Stimulated activated naive CD8-positive, alpha-beta T cell treated with anti-CD3 and anti-CD28 coated beads, Interleukin-15, amount 100 ng/mL, for 72 hours (primary cell): Measurements from ENCODE around the gene CT45A8.
"Not testable (repeated sequence)": the region's sequence is repeated elsewhere in the genome, so short reads cannot be mapped to it uniquely, and the experiment has no call there.

Experiments
- ATAC-seq: fragments of 150-1000 bp; cut with Tn5 transposase; 2 replicates; pipeline ENCODE4 v1.10.0; 2021; ENCODE audit warnings: mild to moderate bottlenecking, moderate library complexity
- DNase-seq, 2 donors: peaks; one replicate each; pipeline ENCODE4 v3.0.0; 2021 to 2022
- H3K27ac Mint-ChIP-seq, 2 donors: one replicate each; pipeline ENCODE4 v1.8.0; 2022; ENCODE audit warnings: mild to moderate bottlenecking in 2 of 2, mixed read lengths in 2 of 2, moderate library complexity in 2 of 2
- H3K27me3 Mint-ChIP-seq: one replicate; pipeline ENCODE4 v1.8.0; 2022; ENCODE audit warnings: mixed read lengths
- H3K4me1 Mint-ChIP-seq: one replicate; pipeline ENCODE4 v1.8.0; 2022; ENCODE audit warnings: mild to moderate bottlenecking, mixed read lengths
- H3K4me3 Mint-ChIP-seq, 2 donors: one replicate each; pipeline ENCODE4 v1.8.0; 2022; ENCODE audit warnings: mild to moderate bottlenecking in 2 of 2, mixed read lengths in 2 of 2, moderate library complexity in 1 of 2
- H3K9me3 Mint-ChIP-seq, 2 donors: one replicate each; pipeline ENCODE4 v1.8.0; 2022; ENCODE audit warnings: mixed read lengths in 2 of 2

The CT45A8 gene, protein sequence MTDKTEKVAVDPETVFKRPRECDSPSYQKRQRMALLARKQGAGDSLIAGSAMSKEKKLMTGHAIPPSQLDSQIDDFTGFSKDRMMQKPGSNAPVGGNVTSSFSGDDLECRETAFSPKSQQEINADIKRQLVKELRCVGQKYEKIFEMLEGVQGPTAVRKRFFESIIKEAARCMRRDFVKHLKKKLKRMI

DNA sequence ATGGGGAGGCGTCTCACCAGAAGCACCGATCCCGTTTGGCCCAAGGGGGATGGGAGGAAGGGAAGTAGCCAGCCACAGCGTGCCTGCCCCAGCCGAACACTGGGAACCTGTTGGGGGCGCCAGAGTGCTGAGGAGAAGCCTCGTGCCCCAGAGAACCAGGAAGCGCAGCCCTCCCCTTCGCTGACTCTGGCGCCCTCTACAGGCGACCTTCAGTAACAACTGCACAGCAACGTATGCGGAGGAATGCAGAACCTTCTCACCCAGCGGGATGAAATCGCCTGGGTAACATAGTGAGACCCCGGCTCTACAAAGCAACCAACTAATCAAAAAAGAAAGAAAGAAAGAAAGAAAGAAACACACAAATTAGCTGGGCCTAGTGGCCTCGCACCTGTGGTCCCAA lies at the start of gene CT45A8:
CT45A8 (minus strand) TSS at position 101 of the 400 bp plus-strand sequence. CDS start 3,755 bp downstream, outside the sequence.
- H3K27me3 Mint-ChIP-seq, ATAC-seq, H3K9me3 Mint-ChIP-seq, DNase-seq, H3K27ac Mint-ChIP-seq, H3K4me3 Mint-ChIP-seq, H3K4me1 Mint-ChIP-seq: not testable (repeated sequence)

GRCh38 chrX:135893294-135893817 lies 39.0 kb upstream of the CT45A8 start, which contains the start of the genes CT45A10 and SAGE1:
Gene CT45A10 (minus strand): TSS chrX:135893444. CDS start chrX:135885344, 8,100 bp downstream.
Gene SAGE1 (plus strand): TSS chrX:135893716. CDS start chrX:135896243, 2,527 bp downstream.
- Mint-ChIP-seq H3K9me3 (no peaks in the 10 kb centered on the region), H3K4me3 (no peak within 1 kb of the TSS), H3K27ac (no peak within 1 kb of the TSS), H3K4me1 (no peaks in the 10 kb centered on the region), H3K27me3 (no peaks in the 10 kb centered on the region)
- no peak for DNase-seq
- no peak for ATAC-seq

- H3K4me1 Mint-ChIP-seq, result no peaks in the 10 kb centered on the region
- DNase-seq (no peak), ATAC-seq (no peak)
- H3K27ac Mint-ChIP-seq, result no peak overlapping the region
- no peak overlapping the region for H3K4me3 Mint-ChIP-seq
- H3K9me3 Mint-ChIP-seq, result no peaks in the 10 kb centered on the region
- no peaks in the 10 kb centered on the region for H3K27me3 Mint-ChIP-seq
Measured at GRCh38 chrX:135892781-135893180, 38.4 kb upstream of the CT45A8 start.

DNA sequence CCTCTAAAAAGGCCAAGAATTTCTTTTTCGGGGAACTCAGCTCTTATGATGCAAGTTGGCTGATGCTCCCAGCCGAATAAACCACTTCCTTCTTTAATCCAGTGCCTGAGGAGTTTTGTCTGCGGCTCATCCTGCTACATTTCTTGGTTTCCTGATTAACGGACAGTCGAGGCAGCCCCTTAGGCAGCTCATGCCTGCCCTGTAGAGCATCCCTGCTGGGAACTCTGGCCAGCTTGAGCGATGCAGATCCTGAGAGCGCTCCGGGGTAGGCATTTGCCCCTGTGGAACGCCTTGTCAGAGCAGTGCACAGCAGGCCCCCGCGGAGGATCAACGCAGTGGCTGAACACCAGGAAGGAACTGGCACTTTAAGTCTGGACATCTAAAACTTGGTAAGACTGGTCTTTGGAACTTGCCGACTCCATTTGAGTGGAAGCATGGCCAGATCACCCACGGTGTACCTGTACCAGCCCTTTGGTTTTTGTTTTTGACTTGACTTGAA lies 35.8 kb upstream of the CT45A8 start:
- Mint-ChIP-seq H3K4me3 (no peak overlapping the region), H3K27me3 (no peaks in the 10 kb centered on the region), H3K27ac (no peak overlapping the region), H3K4me1 (no peaks in the 10 kb centered on the region), H3K9me3 (no peaks in the 10 kb centered on the region)
- DNase-seq (no peak), ATAC-seq (no peak)

DNA sequence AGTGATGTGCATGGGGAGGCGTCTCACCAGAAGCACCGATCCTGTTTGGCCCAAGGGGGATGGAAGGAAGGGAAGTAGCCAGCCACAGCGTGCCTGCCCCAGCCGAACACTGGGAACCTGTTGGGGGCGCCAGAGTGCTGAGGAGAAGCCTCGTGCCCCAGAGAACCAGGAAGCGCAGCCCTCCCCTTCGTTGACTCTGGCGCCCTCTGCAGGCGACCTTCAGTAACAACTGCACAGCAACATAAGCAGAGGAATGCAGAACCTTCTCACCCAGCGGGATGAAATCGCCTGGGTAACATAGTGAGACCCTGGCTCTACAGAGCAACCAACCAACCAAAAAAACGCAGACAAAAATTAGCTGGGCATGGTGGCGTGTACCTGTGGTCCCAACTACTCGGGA lies 34.6 kb upstream of the CT45A8 start:
- not testable (repeated sequence) for H3K27ac Mint-ChIP-seq, H3K4me1 Mint-ChIP-seq, H3K9me3 Mint-ChIP-seq, H3K27me3 Mint-ChIP-seq, ATAC-seq, H3K4me3 Mint-ChIP-seq
- peak; percentile 34 to 47 for DNase-seq

- not testable (repeated sequence) for H3K27ac Mint-ChIP-seq, DNase-seq, H3K4me1 Mint-ChIP-seq, H3K9me3 Mint-ChIP-seq, ATAC-seq, H3K27me3 Mint-ChIP-seq, H3K4me3 Mint-ChIP-seq
Measured at GRCh38 chrX:135888230-135888629, 33.9 kb upstream of the CT45A8 start.

DNA sequence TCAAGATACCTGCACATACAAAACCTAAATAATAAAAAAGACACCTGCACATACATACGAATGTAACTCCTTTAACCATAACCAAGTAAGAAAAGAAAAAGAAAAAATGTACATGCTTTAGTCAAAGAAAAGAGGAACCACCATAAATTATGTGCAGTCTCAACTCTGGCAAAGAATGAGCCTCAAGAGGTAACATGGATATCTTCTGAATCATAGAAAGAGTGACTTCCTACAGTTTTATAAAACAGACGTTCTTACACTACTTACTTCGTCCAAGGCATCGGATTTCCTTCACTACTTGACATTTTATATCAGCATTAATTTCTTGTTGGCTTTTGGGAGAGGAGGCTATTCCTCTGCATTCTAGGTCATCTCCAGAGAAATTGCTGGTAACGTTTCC lies 28.4 kb upstream of the CT45A8 start:
- not testable (repeated sequence) for H3K4me1 Mint-ChIP-seq, ATAC-seq, DNase-seq, H3K27ac Mint-ChIP-seq, H3K27me3 Mint-ChIP-seq, H3K9me3 Mint-ChIP-seq, H3K4me3 Mint-ChIP-seq

DNA sequence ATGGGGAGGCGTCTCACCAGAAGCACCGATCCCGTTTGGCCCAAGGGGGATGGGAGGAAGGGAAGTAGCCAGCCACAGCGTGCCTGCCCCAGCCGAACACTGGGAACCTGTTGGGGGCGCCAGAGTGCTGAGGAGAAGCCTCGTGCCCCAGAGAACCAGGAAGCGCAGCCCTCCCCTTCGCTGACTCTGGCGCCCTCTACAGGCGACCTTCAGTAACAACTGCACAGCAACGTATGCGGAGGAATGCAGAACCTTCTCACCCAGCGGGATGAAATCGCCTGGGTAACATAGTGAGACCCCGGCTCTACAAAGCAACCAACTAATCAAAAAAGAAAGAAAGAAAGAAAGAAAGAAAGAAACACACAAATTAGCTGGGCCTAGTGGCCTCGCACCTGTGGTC lies 17.4 kb upstream of the CT45A8 start, which contains the start of gene CT45A9:
CT45A9 (minus strand) TSS at position 101 of the 400 bp plus-strand sequence. CDS start 3,751 bp downstream, outside the sequence.
- not testable (repeated sequence) for ATAC-seq, H3K9me3 Mint-ChIP-seq, H3K27me3 Mint-ChIP-seq, DNase-seq, H3K4me3 Mint-ChIP-seq, H3K27ac Mint-ChIP-seq, H3K4me1 Mint-ChIP-seq

DNA sequence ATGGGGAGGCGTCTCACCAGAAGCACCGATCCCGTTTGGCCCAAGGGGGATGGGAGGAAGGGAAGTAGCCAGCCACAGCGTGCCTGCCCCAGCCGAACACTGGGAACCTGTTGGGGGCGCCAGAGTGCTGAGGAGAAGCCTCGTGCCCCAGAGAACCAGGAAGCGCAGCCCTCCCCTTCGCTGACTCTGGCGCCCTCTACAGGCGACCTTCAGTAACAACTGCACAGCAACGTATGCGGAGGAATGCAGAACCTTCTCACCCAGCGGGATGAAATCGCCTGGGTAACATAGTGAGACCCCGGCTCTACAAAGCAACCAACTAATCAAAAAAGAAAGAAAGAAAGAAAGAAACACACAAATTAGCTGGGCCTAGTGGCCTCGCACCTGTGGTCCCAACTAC lies 17.2 kb downstream of the CT45A8 start, which contains the start of gene CT45A7:
CT45A7 (minus strand) TSS at position 101 of the 400 bp plus-strand sequence. CDS start 3,747 bp downstream, outside the sequence.
- H3K27me3 Mint-ChIP-seq, DNase-seq, ATAC-seq, H3K27ac Mint-ChIP-seq, H3K4me1 Mint-ChIP-seq, H3K9me3 Mint-ChIP-seq, H3K4me3 Mint-ChIP-seq: not testable (repeated sequence)

- not testable (repeated sequence) for H3K27ac Mint-ChIP-seq, H3K9me3 Mint-ChIP-seq, ATAC-seq, DNase-seq, H3K27me3 Mint-ChIP-seq, H3K4me1 Mint-ChIP-seq, H3K4me3 Mint-ChIP-seq
Measured at GRCh38 chrX:135819912-135820311, 34.4 kb downstream of the CT45A8 start, which contains the start of gene CT45A2. Gene CT45A2 (minus strand): TSS chrX:135820012. CDS start chrX:135816265, 3,747 bp downstream.

GRCh38 chrX:135802687-135803086 lies 51.7 kb downstream of the CT45A8 start, which contains the start of gene CT45A6:
Gene CT45A6 (minus strand): TSS chrX:135802787. CDS start chrX:135798993, 3,794 bp downstream.
- H3K27ac Mint-ChIP-seq, H3K4me3 Mint-ChIP-seq, H3K4me1 Mint-ChIP-seq, H3K27me3 Mint-ChIP-seq, H3K9me3 Mint-ChIP-seq, DNase-seq, ATAC-seq: not testable (repeated sequence)
